Naive thymus-derived CD4-positive, alpha-beta T cell (primary cell): ENCODE data around the gene LAMA3. TPM values are rescaled to one million over a fixed set of nuclear protein-coding genes. Genes with fewer than 3 reads are reported as not detected.

ENCODE experiments used
- ATAC-seq: fragments of 150-1000 bp; cut with Tn5 transposase; 2 replicates; pipeline ENCODE4 v1.10.0; 2021; ENCODE audit warnings: mild to moderate bottlenecking, moderate library complexity
- CTCF ChIA-PET: fragments of 350-600 bp; sonication (Branson Sonifier 250); formaldehyde crosslinking; loops from one replicate; lab custom pipeline; 2021; ENCODE audit warnings: antibody characterized with exemption; lab: Charles Lee
- POLR2A ChIA-PET: fragments of 350-600 bp; sonication (Branson Sonifier 250); formaldehyde crosslinking; loops from one replicate; lab custom pipeline; 2021; ENCODE audit warnings: antibody characterized with exemption, inconsistent platforms; lab: Charles Lee
- DNase-seq, 9 donors: peaks; one replicate each; pipeline versions ENCODE4 v3.0.0 to v3.0.0-alpha.2; 2020 to 2022; ENCODE audit warnings: mixed read lengths in 1 of 9
- H3K27ac ChIP-seq: one replicate; pipeline ENCODE4 v1.7.0; 2013; ENCODE audit warnings: mild to moderate bottlenecking, low read depth, low read length, moderate library complexity
- H3K27me3 ChIP-seq, 2 donors: one replicate each; pipeline ENCODE4 v1.7.0; 2013; ENCODE audit warnings: low read length in 2 of 2, mild to moderate bottlenecking in 2 of 2, moderate library complexity in 2 of 2; ENCODE audit not compliant: control insufficient read depth in 2 of 2, insufficient read depth in 2 of 2
- H3K36me3 ChIP-seq, 3 experiments: 1 replicate in 2 of 3; 2 replicates in 1 of 3; pipeline ENCODE4 v1.7.0; 2013; ENCODE audit warnings: low read length in 3 of 3, mild to moderate bottlenecking in 3 of 3, moderate library complexity in 1 of 3; ENCODE audit not compliant: insufficient read depth in 3 of 3, control insufficient read depth in 2 of 3
- H3K4me1 ChIP-seq, 2 donors: one replicate each; pipeline ENCODE4 v1.7.0; 2013; ENCODE audit warnings: low read length in 2 of 2, mild to moderate bottlenecking in 2 of 2, moderate library complexity in 1 of 2; ENCODE audit not compliant: control insufficient read depth in 2 of 2, insufficient read depth in 2 of 2
- H3K4me3 ChIP-seq: 2 replicates; pipeline ENCODE4 v1.7.0; 2013; ENCODE audit warnings: mild to moderate bottlenecking, low read length
- H3K9me3 ChIP-seq, 3 experiments: 1 replicate in 2 of 3; 2 replicates in 1 of 3; pipeline ENCODE4 v1.7.0; 2013; ENCODE audit warnings: low read length in 3 of 3; ENCODE audit not compliant: control insufficient read depth in 2 of 3
- H3K27ac Mint-ChIP-seq, 9 donors: one replicate each; pipeline ENCODE4 v1.8.0; 2020 to 2022; ENCODE audit warnings: mixed read lengths in 9 of 9, mild to moderate bottlenecking in 8 of 9, moderate library complexity in 5 of 9, inconsistent platforms in 2 of 9
- H3K27me3 Mint-ChIP-seq, 5 donors: one replicate each; pipeline ENCODE4 v1.8.0; 2021 to 2022; ENCODE audit warnings: mixed read lengths in 5 of 5, mild to moderate bottlenecking in 1 of 5
- H3K36me3 Mint-ChIP-seq, 5 donors: one replicate each; pipeline ENCODE4 v1.8.0; 2020 to 2022; ENCODE audit warnings: mixed read lengths in 5 of 5, mild to moderate bottlenecking in 3 of 5, inconsistent platforms in 1 of 5
- H3K4me1 Mint-ChIP-seq, 7 donors: one replicate each; pipeline ENCODE4 v1.8.0; 2020 to 2022; ENCODE audit warnings: mixed read lengths in 7 of 7, mild to moderate bottlenecking in 3 of 7, inconsistent platforms in 1 of 7
- H3K4me3 Mint-ChIP-seq, 10 donors: one replicate each; pipeline ENCODE4 v1.8.0; 2020 to 2022; ENCODE audit warnings: mild to moderate bottlenecking in 10 of 10, mixed read lengths in 10 of 10, moderate library complexity in 6 of 10, inconsistent platforms in 2 of 10
- H3K9me3 Mint-ChIP-seq, 11 donors: one replicate each; pipeline ENCODE4 v1.8.0; 2020 to 2022; ENCODE audit warnings: mixed read lengths in 11 of 11, mild to moderate bottlenecking in 4 of 11, inconsistent platforms in 1 of 11, moderate library complexity in 1 of 11
- intact Hi-C, 2 donors: fragments of 100-400 bp; cut with micrococcal nuclease; formaldehyde crosslinking; loops; one replicate each; pipeline ENCODE4 v1.15.1; 2023
- polyA plus RNA-seq, 2 donors: library from polyadenylated mRNA; unstranded; fragments of 300-500 nt; fragmentation: Illumina TruSeq; gene quantifications; one replicate each; pipeline ENCODE4 v1.2.3, GENCODE V29; 2021
- total RNA-seq, 6 experiments: library from RNA in 5 of 6; stranded (reverse) in 5 of 6; gene quantifications; 1 replicate in 5 of 6; 2 replicates in 1 of 6; pipeline ENCODE4 v1.2.3 and lab custom pipeline; 2021 to 2026

The LAMA3 gene
- total and polyA plus RNA-seq, 7 experiments from 2014 or later, result 0.22 TPM; not detected in 6

- Histone ChIP-seq H3K27ac (no peak overlapping the region), H3K9me3 (no peaks in the 10 kb centered on the region), H3K36me3 (no peaks in the 10 kb centered on the region), H3K27me3 (no peaks in the 10 kb centered on the region), H3K4me1 (peaks cover 31 to 51% of the 10 kb centered on the region in 2 donors), H3K4me3 (no peak overlapping the region)
- POLR2A ChIA-PET, result interaction anchor here (0.7 to 1.9 kb wide), 6 partner anchors 8 to 116 kb away, joined by 3 to 8 read pairs (median 4); partner anchors contain the start of gene TTC39C
- H3K36me3 Mint-ChIP-seq, result peaks cover 0 to 12% (median 8%) of the 10 kb centered on the region in 5 donors
- H3K9me3 Mint-ChIP-seq, result peaks cover 0 to 23% (median 5%) of the 10 kb centered on the region in 11 donors
- DNase-seq, result no peak
- intact Hi-C loops, result loop anchor here in 1 of 2 donors (5.0 kb wide), 1 partner anchor 58 kb away; no protein-coding TSS in a partner anchor
- H3K4me1 Mint-ChIP-seq, result peaks cover 6 to 71% (median 69%) of the 10 kb centered on the region in 7 donors
- peak overlapping the region in 8 of 9 donors; percentile 70 to 96 (median 87) for H3K27ac Mint-ChIP-seq
- peak overlapping the region in 3 of 10 donors; percentile 30 to 75 (median 64) for H3K4me3 Mint-ChIP-seq
- ATAC-seq, result no peak
- CTCF ChIA-PET, result interaction anchor here (1.0 kb wide), 1 partner anchor 11 kb away, joined by 3 read pairs; no protein-coding TSS in a partner anchor
- peaks cover 0 to 9% (median 0%) of the 10 kb centered on the region in 5 donors for H3K27me3 Mint-ChIP-seq
Observed at GRCh38 chr18:23990474-23991410, 301.5 kb downstream of the LAMA3 start.

GRCh38 chr18:23992089-23992940 is 303.1 kb downstream of the LAMA3 start:
- Mint-ChIP-seq H3K36me3 (peaks cover 0 to 6% (median 0%) of the 10 kb centered on the region in 5 donors), H3K4me3 (peak overlapping the region; percentile 7 to 80 (median 61)), H3K27ac (peak overlapping the region; percentile 84 to 99 (median 96)), H3K4me1 (peaks cover 6 to 64% (median 61%) of the 10 kb centered on the region in 7 donors), H3K27me3 (peaks cover 0 to 9% (median 0%) of the 10 kb centered on the region in 5 donors), H3K9me3 (peaks cover 0 to 22% (median 3%) of the 10 kb centered on the region in 11 donors)
- POLR2A ChIA-PET, result interaction anchor here (0.6 to 2.1 kb wide), 12 partner anchors 9 to 88 kb away, joined by 3 to 14 read pairs (median 4); no protein-coding TSS in a partner anchor
- DNase-seq, result peak in 6 of 9 donors; percentile 72 to 85 (median 80)
- peak; percentile 95 for ATAC-seq
- H3K9me3 ChIP-seq, result no peaks in the 10 kb centered on the region
- peak overlapping the region; percentile 28 for H3K4me3 ChIP-seq
- peaks cover 31 to 59% of the 10 kb centered on the region in 2 donors for H3K4me1 ChIP-seq
- H3K27me3 ChIP-seq, result no peaks in the 10 kb centered on the region
- intact Hi-C loops, result loop anchor here (1.0 to 5.0 kb wide), 7 partner anchors 8 to 60 kb away; no protein-coding TSS in a partner anchor
- H3K36me3 ChIP-seq, result no peaks in the 10 kb centered on the region
- H3K27ac ChIP-seq, result peak overlapping the region; percentile 64
- CTCF ChIA-PET, result interaction anchor here (0.6 to 1.4 kb wide), 4 partner anchors 19 to 512 kb away, joined by 3 to 4 read pairs (median 4); no protein-coding TSS in a partner anchor

GRCh38 chr18:23992941-23993280 is 303.7 kb downstream of the LAMA3 start:
- ATAC-seq (peak; percentile 69), DNase-seq (peak in 1 of 9 donors; percentile 71)
- H3K4me3 ChIP-seq, result peak overlapping the region; percentile 28
- peak overlapping the region; percentile 7 to 80 (median 61) for H3K4me3 Mint-ChIP-seq
- H3K27me3 Mint-ChIP-seq, result peaks cover 0 to 9% (median 0%) of the 10 kb centered on the region in 5 donors
- H3K27ac ChIP-seq, result peak overlapping the region; percentile 64
- no peaks in the 10 kb centered on the region for H3K36me3 ChIP-seq
- H3K9me3 ChIP-seq, result no peaks in the 10 kb centered on the region
- no peaks in the 10 kb centered on the region for H3K27me3 ChIP-seq
- H3K4me1 ChIP-seq, result peaks cover 31 to 59% of the 10 kb centered on the region in 2 donors
- H3K4me1 Mint-ChIP-seq, result peaks cover 9 to 59% (median 56%) of the 10 kb centered on the region in 7 donors
- H3K27ac Mint-ChIP-seq, result peak overlapping the region; percentile 84 to 99 (median 96)
- H3K9me3 Mint-ChIP-seq, result peaks cover 0 to 16% (median 2%) of the 10 kb centered on the region in 11 donors
- ChIA-PET POLR2A (interaction anchor here (0.6 to 2.1 kb wide), 11 partner anchors 8 to 87 kb away, joined by 3 to 14 read pairs (median 5); no protein-coding TSS in a partner anchor), CTCF (interaction anchor here (0.6 to 1.4 kb wide), 5 partner anchors 18 to 513 kb away, joined by 3 to 4 read pairs (median 3); no protein-coding TSS in a partner anchor)
- intact Hi-C loops, result loop anchor here (1.0 to 5.0 kb wide), 7 partner anchors 7 to 61 kb away; no protein-coding TSS in a partner anchor
- peaks cover 0 to 6% (median 0%) of the 10 kb centered on the region in 5 donors for H3K36me3 Mint-ChIP-seq

GRCh38 chr18:23994361-23994902 is 305.2 kb downstream of the LAMA3 start:
- Mint-ChIP-seq H3K27ac (peak overlapping the region in 8 of 9 donors; percentile 59 to 96 (median 70)), H3K4me1 (peaks cover 15 to 60% (median 54%) of the 10 kb centered on the region in 7 donors), H3K27me3 (peaks cover 0 to 6% (median 0%) of the 10 kb centered on the region in 5 donors), H3K9me3 (peaks cover 0 to 8% (median 0%) of the 10 kb centered on the region in 11 donors), H3K36me3 (peaks cover 0 to 2% (median 0%) of the 10 kb centered on the region in 5 donors), H3K4me3 (peak overlapping the region in 6 of 10 donors; percentile 16 to 63 (median 43))
- CTCF ChIA-PET, result interaction anchor here (0.7 kb wide), 1 partner anchor 921 kb away, joined by 3 read pairs; no protein-coding TSS in a partner anchor
- Histone ChIP-seq H3K4me3 (no peak overlapping the region), H3K4me1 (peaks cover 31 to 60% of the 10 kb centered on the region in 2 donors), H3K27ac (no peak overlapping the region), H3K9me3 (no peaks in the 10 kb centered on the region), H3K27me3 (no peaks in the 10 kb centered on the region), H3K36me3 (no peaks in the 10 kb centered on the region)
- no peak for ATAC-seq
- DNase-seq, result peak in 1 of 9 donors; percentile 11
- intact Hi-C loops, result loop anchor here in 1 of 2 donors (5.0 kb wide), 1 partner anchor 62 kb away; no protein-coding TSS in a partner anchor
- POLR2A ChIA-PET, result interaction anchor here (1.0 to 2.4 kb wide), 7 partner anchors 11 to 57 kb away, joined by 3 to 14 read pairs (median 5); no protein-coding TSS in a partner anchor

GRCh38 chr18:23995180-23995579 is 305.9 kb downstream of the LAMA3 start:
- ATAC-seq (no peak), DNase-seq (no peak)
- H3K36me3 Mint-ChIP-seq, result peaks cover 0 to 2% (median 0%) of the 10 kb centered on the region in 5 donors
- Histone ChIP-seq H3K36me3 (no peaks in the 10 kb centered on the region), H3K4me1 (peaks cover 31 to 61% of the 10 kb centered on the region in 2 donors), H3K9me3 (no peaks in the 10 kb centered on the region), H3K27ac (no peak overlapping the region), H3K27me3 (no peaks in the 10 kb centered on the region), H3K4me3 (no peak overlapping the region)
- ChIA-PET CTCF (no interaction called here), POLR2A (interaction anchor here (1.2 to 2.4 kb wide), 3 partner anchors 12 to 19 kb away, joined by 3 to 11 read pairs (median 3); no protein-coding TSS in a partner anchor)
- H3K4me3 Mint-ChIP-seq, result peak overlapping the region in 3 of 10 donors; percentile 0 to 9 (median 3)
- intact Hi-C loops, result no loop called here
- peaks cover 0 to 5% (median 0%) of the 10 kb centered on the region in 5 donors for H3K27me3 Mint-ChIP-seq
- peak overlapping the region in 6 of 9 donors; percentile 29 to 66 (median 62) for H3K27ac Mint-ChIP-seq
- H3K9me3 Mint-ChIP-seq, result peaks cover 0 to 1% (median 0%) of the 10 kb centered on the region in 11 donors
- H3K4me1 Mint-ChIP-seq, result peaks cover 15 to 58% (median 50%) of the 10 kb centered on the region in 7 donors
